ENCODE measurements around the gene ZNF26. TPM values are rescaled to one million over a fixed set of nuclear protein-coding genes. Genes with fewer than 3 reads are reported as not detected.

ZNF26 gene
- total RNA-seq, 1 donor from 2014 or later, result 11.8 TPM

GRCh38 chr12:133023566-133023965 is 37.4 kb downstream of the ZNF26 start:
- Histone ChIP-seq H3K4me3 (no peak overlapping the region), H3K27ac (no peak overlapping the region), H3K4me1 (no peaks in the 10 kb centered on the region), H3K9me3 (peaks cover 18% of the 10 kb centered on the region), H3K36me3 (no peaks in the 10 kb centered on the region), H3K27me3 (no peaks in the 10 kb centered on the region)
- DNase-seq (ENCODE audit: extremely low spot score in 2 of 2), result no peak
- intact Hi-C loops (cut with DNase I), result no loop called here
- TF ChIP-seq, protein P1, sequence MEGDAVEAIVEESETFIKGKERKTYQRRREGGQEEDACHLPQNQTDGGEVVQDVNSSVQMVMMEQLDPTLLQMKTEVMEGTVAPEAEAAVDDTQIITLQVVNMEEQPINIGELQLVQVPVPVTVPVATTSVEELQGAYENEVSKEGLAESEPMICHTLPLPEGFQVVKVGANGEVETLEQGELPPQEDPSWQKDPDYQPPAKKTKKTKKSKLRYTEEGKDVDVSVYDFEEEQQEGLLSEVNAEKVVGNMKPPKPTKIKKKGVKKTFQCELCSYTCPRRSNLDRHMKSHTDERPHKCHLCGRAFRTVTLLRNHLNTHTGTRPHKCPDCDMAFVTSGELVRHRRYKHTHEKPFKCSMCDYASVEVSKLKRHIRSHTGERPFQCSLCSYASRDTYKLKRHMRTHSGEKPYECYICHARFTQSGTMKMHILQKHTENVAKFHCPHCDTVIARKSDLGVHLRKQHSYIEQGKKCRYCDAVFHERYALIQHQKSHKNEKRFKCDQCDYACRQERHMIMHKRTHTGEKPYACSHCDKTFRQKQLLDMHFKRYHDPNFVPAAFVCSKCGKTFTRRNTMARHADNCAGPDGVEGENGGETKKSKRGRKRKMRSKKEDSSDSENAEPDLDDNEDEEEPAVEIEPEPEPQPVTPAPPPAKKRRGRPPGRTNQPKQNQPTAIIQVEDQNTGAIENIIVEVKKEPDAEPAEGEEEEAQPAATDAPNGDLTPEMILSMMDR (IDR thresholded peaks at IDR 0.05), result no peak
- TF ChIP-seq POLR2AphosphoS5 (IDR thresholded peaks at IDR 0.05; ENCODE audit: insufficient read depth in 1 of 2, low read depth in 1 of 2) (no peak), POLR2A (IDR thresholded peaks at IDR 0.05) (no peak)

- TF ChIP-seq POLR2AphosphoS5 (IDR thresholded peaks at IDR 0.05; ENCODE audit: insufficient read depth in 1 of 2, low read depth in 1 of 2), result no peak
- TF ChIP-seq, protein P1 (IDR thresholded peaks at IDR 0.05), result no peak
- TF ChIP-seq POLR2A (IDR thresholded peaks at IDR 0.05), result no peak
- peaks cover 11% of the 10 kb centered on the region for H3K9me3 ChIP-seq
- H3K27me3 ChIP-seq, result no peaks in the 10 kb centered on the region
- no peak for DNase-seq (ENCODE audit: extremely low spot score in 2 of 2)
- no peaks in the 10 kb centered on the region for H3K36me3 ChIP-seq
- no peaks in the 10 kb centered on the region for H3K4me1 ChIP-seq
- H3K4me3 ChIP-seq, result no peak overlapping the region
- no peak overlapping the region for H3K27ac ChIP-seq
- intact Hi-C loops (cut with DNase I), result no loop called here
Observed at GRCh38 chr12:133026996-133027395, 40.8 kb downstream of the ZNF26 start.

- peak; percentile 98 to 99 for DNase-seq (ENCODE audit: extremely low spot score in 2 of 2)
- Histone ChIP-seq H3K27ac (peak within 1 kb of the TSS; percentile 86), H3K36me3 (peaks cover 3 to 26% of the 10 kb centered on the region in 2 donors), H3K4me1 (peaks cover 6% of the 10 kb centered on the region), H3K9me3 (peaks cover 26% of the 10 kb centered on the region), H3K27me3 (no peaks in the 10 kb centered on the region), H3K4me3 (peak within 1 kb of the TSS; percentile 63 to 79)
- TF ChIP-seq POLR2A (IDR thresholded peaks at IDR 0.05) (peak in 1 of 2 donors; percentile 32), POLR2AphosphoS5 (IDR thresholded peaks at IDR 0.05; ENCODE audit: insufficient read depth in 1 of 2, low read depth in 1 of 2) (peak; percentile 68 to 96)
- TF ChIP-seq, protein P1 (IDR thresholded peaks at IDR 0.05), result peak in 1 of 3 experiments; percentile 18
- intact Hi-C loops (cut with DNase I), result no loop called here
Observed at GRCh38 chr12:133037207-133038005, 51.2 kb downstream of the ZNF26 start, which contains the start of gene ZNF84. Gene ZNF84 (plus strand): TSS chr12:133037509. CDS start chr12:133041468, 3,959 bp downstream.

- Histone ChIP-seq H3K27ac (peak overlapping the region; percentile 86), H3K9me3 (peaks cover 34% of the 10 kb centered on the region), H3K4me3 (peak overlapping the region; percentile 63 to 79), H3K36me3 (peaks cover 4 to 34% of the 10 kb centered on the region in 2 donors), H3K27me3 (no peaks in the 10 kb centered on the region), H3K4me1 (peaks cover 6% of the 10 kb centered on the region)
- DNase-seq (ENCODE audit: extremely low spot score in 2 of 2), result no peak
- intact Hi-C loops (cut with DNase I), result no loop called here
- TF ChIP-seq POLR2A (IDR thresholded peaks at IDR 0.05), result no peak
- no peak for TF ChIP-seq POLR2AphosphoS5 (IDR thresholded peaks at IDR 0.05; ENCODE audit: insufficient read depth in 1 of 2, low read depth in 1 of 2)
- TF ChIP-seq, protein P1 (IDR thresholded peaks at IDR 0.05), result no peak
Observed at GRCh38 chr12:133038118-133038709, 52.0 kb downstream of the ZNF26 start.
